ENCODE results near the gene ST7.

DNA sequence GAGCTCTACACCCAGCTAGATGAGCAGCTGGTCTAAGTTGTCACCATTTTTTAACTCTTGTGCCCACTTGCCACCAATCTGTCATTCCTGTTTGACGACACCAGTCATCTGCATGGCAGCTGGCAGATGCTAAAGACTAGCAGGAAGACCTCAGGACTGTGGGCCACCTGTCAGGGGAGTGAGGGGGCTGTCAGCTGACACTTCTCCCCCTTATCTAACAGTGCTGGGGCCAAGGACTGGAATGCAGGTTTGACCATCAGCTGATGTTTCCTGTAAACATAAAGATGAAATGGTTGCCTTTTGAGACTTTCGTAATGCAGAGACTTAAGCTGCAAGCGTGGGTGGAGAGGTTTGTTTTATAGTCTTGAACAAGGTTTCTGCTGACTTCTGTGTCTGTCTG, 276.0 kb downstream of the ST7 start:
- TF ChIP-seq ATF3 (CRISPR knock-in tag; conservative IDR thresholded peaks at IDR 0.05) (no peak), SMAD4 (CRISPR knock-in tag; IDR thresholded peaks at IDR 0.05) (no peak), IRF1 (CRISPR knock-in tag; IDR thresholded peaks at IDR 0.05) (no peak), CBFB (CRISPR knock-in tag; IDR thresholded peaks at IDR 0.05; ENCODE audit: low read depth) (no peak)

All from WTC11 (cell line).